ENCODE results near the gene MYOZ3. TPM values are rescaled to one million over a fixed set of nuclear protein-coding genes. Genes with fewer than 3 reads are reported as not detected.
A peak's percentile ranks its signal among the peaks of the same experiment; 100 is the strongest.

The MYOZ3 gene
- total RNA-seq, 2 donors from 2014 or later = not detected

- peaks cover 20% of the 10 kb centered on the region for H3K27me3 Mint-ChIP-seq
- H3K36me3 Mint-ChIP-seq (ENCODE audit: low read depth) = peaks cover under 1% of the 10 kb centered on the region
- no peak overlapping the region for H3K27ac Mint-ChIP-seq
- no peak for ATAC-seq
- no peaks in the 10 kb centered on the region for H3K4me1 Mint-ChIP-seq
- DNase-seq = no peak
- H3K9me3 ChIP-seq (ENCODE audit: control insufficient read depth, low read length, poor library complexity, severe bottlenecking) = no peaks in the 10 kb centered on the region
- H3K4me3 Mint-ChIP-seq = no peak overlapping the region
Measured at GRCh38 chr5:150641824-150642566, 19.1 kb upstream of the MYOZ3 start.

GRCh38 chr5:150642567-150642927 is 18.5 kb upstream of the MYOZ3 start:
- Mint-ChIP-seq H3K4me3 (no peak overlapping the region), H3K27me3 (peaks cover 18% of the 10 kb centered on the region), H3K36me3 (ENCODE audit: low read depth) (no peaks in the 10 kb centered on the region), H3K4me1 (no peaks in the 10 kb centered on the region), H3K27ac (no peak overlapping the region)
- ATAC-seq = no peak
- H3K9me3 ChIP-seq (ENCODE audit: control insufficient read depth, low read length, poor library complexity, severe bottlenecking) = no peaks in the 10 kb centered on the region
- DNase-seq = no peak

- Mint-ChIP-seq H3K4me1 (no peaks in the 10 kb centered on the region), H3K27ac (no peak overlapping the region), H3K4me3 (no peak overlapping the region), H3K36me3 (ENCODE audit: low read depth) (no peaks in the 10 kb centered on the region), H3K27me3 (peaks cover 18% of the 10 kb centered on the region)
- DNase-seq = no peak
- no peak for ATAC-seq
- H3K9me3 ChIP-seq (ENCODE audit: control insufficient read depth, low read length, poor library complexity, severe bottlenecking) = no peaks in the 10 kb centered on the region
Measured at GRCh38 chr5:150642991-150643710, 17.9 kb upstream of the MYOZ3 start.

- H3K27me3 Mint-ChIP-seq = peaks cover 18% of the 10 kb centered on the region
- no peak overlapping the region for H3K27ac Mint-ChIP-seq
- no peaks in the 10 kb centered on the region for H3K9me3 ChIP-seq (ENCODE audit: control insufficient read depth, low read length, poor library complexity, severe bottlenecking)
- no peaks in the 10 kb centered on the region for H3K36me3 Mint-ChIP-seq (ENCODE audit: low read depth)
- ATAC-seq (no peak), DNase-seq (no peak)
- H3K4me1 Mint-ChIP-seq = no peaks in the 10 kb centered on the region
- no peak overlapping the region for H3K4me3 Mint-ChIP-seq
Measured at GRCh38 chr5:150644058-150644457, 17.0 kb upstream of the MYOZ3 start.

DNA sequence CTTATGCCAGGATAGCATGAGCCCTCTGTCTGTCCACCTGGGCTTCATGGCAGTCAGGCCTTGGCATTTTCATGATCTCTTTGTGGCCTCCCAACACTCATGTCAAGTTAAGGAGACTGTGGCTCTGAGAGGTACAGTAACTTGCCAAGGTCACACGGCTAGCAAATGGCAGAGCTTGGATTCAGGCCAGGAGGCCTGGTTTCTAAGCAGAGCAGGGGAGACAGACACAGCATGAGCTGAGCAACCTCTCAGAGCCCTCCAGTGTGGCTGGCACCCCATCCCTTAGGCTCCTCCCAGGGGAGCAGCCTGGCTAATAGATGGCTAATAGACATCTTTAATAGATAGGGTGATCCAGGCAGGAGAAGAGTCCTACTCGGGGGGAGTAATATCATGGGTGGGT is 16.5 kb upstream of the MYOZ3 start:
- ATAC-seq = no peak

DNA sequence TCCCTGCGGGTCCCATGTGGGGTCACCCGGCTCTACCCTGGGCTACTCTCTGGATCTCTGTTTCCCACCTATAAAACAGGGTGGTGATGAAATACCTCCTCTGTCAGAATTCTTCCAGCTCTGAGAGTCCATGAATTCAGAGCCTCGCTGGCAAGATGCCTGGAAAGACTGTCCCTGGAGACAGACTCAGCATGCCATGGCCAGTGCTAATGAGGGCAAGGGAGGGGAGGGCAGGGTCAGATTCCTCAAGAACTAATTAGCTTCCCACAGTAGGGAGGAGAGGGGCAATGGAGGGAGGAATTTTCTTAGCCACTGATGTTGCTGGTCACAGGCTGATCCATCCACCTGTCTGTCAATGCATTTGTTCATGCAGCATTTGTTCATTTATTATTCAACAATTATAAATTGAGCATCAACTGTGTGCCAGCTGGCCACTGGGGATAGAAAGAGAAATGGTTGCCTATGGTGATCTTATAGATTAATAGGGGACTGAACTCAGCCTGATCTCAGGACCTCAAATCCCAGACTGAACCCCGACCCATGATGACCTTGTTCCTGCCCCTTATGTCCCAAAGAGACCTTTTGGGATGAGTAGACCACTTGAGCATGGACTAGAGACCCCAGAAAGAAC is 15.9 kb upstream of the MYOZ3 start:
- H3K4me3 Mint-ChIP-seq = no peak overlapping the region
- DNase-seq (no peak), ATAC-seq (no peak)
- H3K4me1 Mint-ChIP-seq = no peaks in the 10 kb centered on the region
- no peaks in the 10 kb centered on the region for H3K9me3 ChIP-seq (ENCODE audit: control insufficient read depth, low read length, poor library complexity, severe bottlenecking)
- H3K27ac Mint-ChIP-seq = no peak overlapping the region
- peaks cover 11% of the 10 kb centered on the region for H3K27me3 Mint-ChIP-seq
- H3K36me3 Mint-ChIP-seq (ENCODE audit: low read depth) = no peaks in the 10 kb centered on the region

More for the DNA sequence above, 16.5 kb upstream of the MYOZ3 start:
- no peaks in the 10 kb centered on the region for H3K4me1 Mint-ChIP-seq
- no peaks in the 10 kb centered on the region for H3K9me3 ChIP-seq (ENCODE audit: control insufficient read depth, low read length, poor library complexity, severe bottlenecking)
- DNase-seq = no peak
- no peaks in the 10 kb centered on the region for H3K36me3 Mint-ChIP-seq (ENCODE audit: low read depth)
- H3K27ac Mint-ChIP-seq = no peak overlapping the region
- peaks cover 18% of the 10 kb centered on the region for H3K27me3 Mint-ChIP-seq
- H3K4me3 Mint-ChIP-seq = no peak overlapping the region

DNA sequence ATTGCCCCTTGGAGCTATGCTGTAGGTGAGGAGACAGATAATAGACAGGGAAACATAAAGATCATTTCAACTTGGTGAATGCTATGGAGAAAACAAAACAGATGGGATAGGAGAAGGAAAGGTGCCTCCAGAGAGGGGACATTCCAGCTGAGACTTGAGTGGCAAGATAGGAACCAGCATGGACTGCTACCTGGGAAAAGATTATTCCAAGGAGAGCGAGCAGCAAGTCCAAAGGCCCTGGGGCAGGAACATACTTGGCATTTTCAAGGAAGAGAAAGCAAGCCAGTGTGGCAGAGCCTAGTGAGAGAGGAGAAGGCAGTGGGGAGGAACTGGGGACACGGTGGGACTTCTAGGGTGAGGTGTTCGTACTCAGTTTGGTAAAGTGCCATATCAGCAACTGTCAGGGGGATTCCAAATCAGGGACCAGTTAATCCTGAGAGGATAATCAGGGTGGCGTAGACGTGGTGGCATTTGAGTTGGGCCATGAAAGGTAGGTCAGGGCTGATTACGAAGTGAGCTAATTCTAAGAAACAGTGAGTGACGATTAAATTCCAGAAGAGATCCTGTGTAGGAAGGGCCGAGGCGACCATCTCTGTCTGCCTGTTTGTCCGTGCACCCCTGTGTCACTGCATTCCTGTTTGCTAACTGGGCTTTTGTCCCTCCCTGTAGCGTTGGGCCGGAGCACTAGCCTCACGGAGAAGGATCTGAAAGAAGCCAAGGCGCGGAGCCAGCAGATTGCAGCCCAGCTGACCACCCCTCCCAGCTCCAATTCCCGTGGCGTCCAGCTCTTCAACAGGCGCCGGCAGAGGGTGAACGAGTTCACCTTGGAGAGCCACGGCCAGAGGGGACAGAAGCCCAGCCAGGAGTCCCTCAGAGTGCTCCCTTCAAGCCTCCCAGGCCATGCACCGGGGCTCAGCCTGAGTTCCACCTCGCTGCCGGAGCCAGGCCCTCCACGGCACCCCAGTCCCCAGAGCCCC is 13.5 kb upstream of the MYOZ3 start:
- H3K4me1 Mint-ChIP-seq = no peaks in the 10 kb centered on the region
- DNase-seq = no peak
- H3K36me3 Mint-ChIP-seq (ENCODE audit: low read depth) = no peaks in the 10 kb centered on the region
- no peaks in the 10 kb centered on the region for H3K9me3 ChIP-seq (ENCODE audit: control insufficient read depth, low read length, poor library complexity, severe bottlenecking)
- H3K4me3 Mint-ChIP-seq = no peak overlapping the region
- peaks cover 8% of the 10 kb centered on the region for H3K27me3 Mint-ChIP-seq
- no peak for ATAC-seq
- no peak overlapping the region for H3K27ac Mint-ChIP-seq

- DNase-seq = no peak
- H3K27ac Mint-ChIP-seq = no peak overlapping the region
Measured at GRCh38 chr5:150648294-150649107, 12.6 kb upstream of the MYOZ3 start.

GRCh38 chr5:150649108-150650020 is 11.7 kb upstream of the MYOZ3 start:
- H3K9me3 ChIP-seq (ENCODE audit: control insufficient read depth, low read length, poor library complexity, severe bottlenecking) = no peaks in the 10 kb centered on the region
- Mint-ChIP-seq H3K36me3 (ENCODE audit: low read depth) (no peaks in the 10 kb centered on the region), H3K27me3 (peaks cover 3% of the 10 kb centered on the region), H3K4me1 (peaks cover 3% of the 10 kb centered on the region), H3K4me3 (no peak overlapping the region), H3K27ac (no peak overlapping the region)
- DNase-seq (no peak), ATAC-seq (no peak)

More at GRCh38 chr5:150648294-150649107, 12.6 kb upstream of the MYOZ3 start:
- Mint-ChIP-seq H3K36me3 (ENCODE audit: low read depth) (no peaks in the 10 kb centered on the region), H3K27me3 (peaks cover 8% of the 10 kb centered on the region), H3K4me3 (no peak overlapping the region), H3K4me1 (no peaks in the 10 kb centered on the region)
- ATAC-seq = no peak
- no peaks in the 10 kb centered on the region for H3K9me3 ChIP-seq (ENCODE audit: control insufficient read depth, low read length, poor library complexity, severe bottlenecking)

- Mint-ChIP-seq H3K4me1 (peaks cover 3% of the 10 kb centered on the region), H3K27me3 (no peaks in the 10 kb centered on the region), H3K4me3 (no peak overlapping the region), H3K36me3 (ENCODE audit: low read depth) (no peaks in the 10 kb centered on the region), H3K27ac (peak overlapping the region; percentile 79)
- H3K9me3 ChIP-seq (ENCODE audit: control insufficient read depth, low read length, poor library complexity, severe bottlenecking) = no peaks in the 10 kb centered on the region
- ATAC-seq (no peak), DNase-seq (no peak)
Measured at GRCh38 chr5:150650021-150651006, 10.7 kb upstream of the MYOZ3 start.

DNA sequence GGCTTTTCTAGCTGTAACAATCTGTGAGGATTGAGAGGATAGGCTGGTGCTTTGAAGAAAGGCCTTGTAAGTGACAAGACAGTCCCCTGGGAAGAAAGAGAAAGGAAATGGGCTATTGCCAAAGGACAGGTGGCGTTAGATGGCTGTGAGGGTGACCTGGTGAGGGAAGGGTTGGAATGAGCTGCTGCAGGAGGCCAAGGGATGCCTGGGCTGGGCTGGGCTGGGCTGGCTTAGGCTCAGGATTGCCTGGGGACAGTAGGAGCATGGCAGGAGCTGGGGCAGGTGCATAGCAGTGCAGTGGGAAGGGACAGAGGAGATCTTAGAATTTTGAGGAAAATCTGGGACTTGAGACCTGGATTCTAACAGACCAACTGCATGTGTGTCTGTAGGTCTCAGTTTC is 9.7 kb upstream of the MYOZ3 start:
- no peaks in the 10 kb centered on the region for H3K9me3 ChIP-seq (ENCODE audit: control insufficient read depth, low read length, poor library complexity, severe bottlenecking)
- Mint-ChIP-seq H3K36me3 (ENCODE audit: low read depth) (no peaks in the 10 kb centered on the region), H3K4me1 (peaks cover 5% of the 10 kb centered on the region), H3K27me3 (no peaks in the 10 kb centered on the region), H3K27ac (peak overlapping the region; percentile 79), H3K4me3 (no peak overlapping the region)
- ATAC-seq = no peak
- no peak for DNase-seq

All from T-helper 17 cell (primary cell).